Karpas-422 (cell line): ENCODE measurements around the gene OSGIN1. TPM values are rescaled to one million over a fixed set of nuclear protein-coding genes. Genes with fewer than 3 reads are reported as not detected.

Experiments used
- DNase-seq: peaks from one replicate; pipeline ENCODE4 v3.0.0-alpha.2; 2015
- H2AFZ ChIP-seq: fragments of 200-600 bp; sonication (generic); 2 replicates; pipeline ENCODE4 v1.6.1; 2014; ENCODE audit warnings: antibody characterized with exemption, low read length, mixed read lengths
- H3K27ac ChIP-seq: fragments of 200-600 bp; sonication (generic); 2 replicates; pipeline ENCODE4 v1.5.1; 2014; ENCODE audit warnings: mild to moderate bottlenecking, low read length, moderate library complexity
- H3K27me3 ChIP-seq: fragments of 200-600 bp; sonication (generic); 2 replicates; pipeline ENCODE4 v1.6.1; 2014; ENCODE audit warnings: low read length, mixed read lengths
- H3K36me3 ChIP-seq: fragments of 200-600 bp; sonication (generic); 2 replicates; pipeline ENCODE4 v1.6.1; 2014; ENCODE audit warnings: low read length, mixed read lengths; ENCODE audit not compliant: insufficient read depth
- H3K4me1 ChIP-seq: fragments of 200-600 bp; sonication (generic); 2 replicates; pipeline ENCODE4 v1.6.1; 2014; ENCODE audit warnings: mild to moderate bottlenecking, low read length, mixed read lengths
- H3K4me2 ChIP-seq: fragments of 200-600 bp; sonication (generic); 2 replicates; pipeline ENCODE4 v1.6.1; 2014; ENCODE audit warnings: low read length, low read depth, mild to moderate bottlenecking; ENCODE audit not compliant: poor library complexity, severe bottlenecking
- H3K4me3 ChIP-seq: fragments of 200-600 bp; sonication (generic); 2 replicates; pipeline ENCODE4 v1.5.1; 2014; ENCODE audit warnings: mild to moderate bottlenecking, antibody characterized with exemption, low read length, mixed read lengths
- H3K79me2 ChIP-seq: fragments of 200-600 bp; sonication (generic); 2 replicates; pipeline ENCODE4 v1.6.1; 2014; ENCODE audit warnings: mild to moderate bottlenecking, low read length, mixed read lengths
- H3K9ac ChIP-seq: fragments of 200-600 bp; sonication (generic); 2 replicates; pipeline ENCODE4 v1.6.0; 2014; ENCODE audit warnings: low read length
- H3K9me2 ChIP-seq: fragments of 200-600 bp; sonication (generic), shearing (Covaris generic); replicated peaks from 2 replicates; pipeline ENCODE4 v1.6.0; 2014; ENCODE audit warnings: mild to moderate bottlenecking, low read length, moderate library complexity; ENCODE audit not compliant: insufficient read depth
- H3K9me3 ChIP-seq: fragments of 300-700, 200-600 bp; sonication (generic); 2 replicates; pipeline ENCODE4 v1.6.1; 2014; ENCODE audit warnings: low read length, mixed read lengths
- H4K20me1 ChIP-seq: fragments of 200-600 bp; sonication (generic); 2 replicates; pipeline ENCODE4 v1.6.1; 2014; ENCODE audit warnings: mild to moderate bottlenecking, antibody characterized with exemption, low read length, low read depth; ENCODE audit not compliant: insufficient read depth
- total RNA-seq: library from RNA; depleted of rRNA; stranded (reverse); fragments of >200 nt; shearing (Covaris generic); gene quantifications from 2 replicates; pipeline ENCODE4 v1.2.3, GENCODE V29; 2014; ENCODE audit warnings: low replicate concordance

OSGIN1 gene
- total RNA-seq, 1 experiment from 2014 or later, result not detected

GRCh38 chr16:83973077-83973476 lies 20.0 kb downstream of the OSGIN1 start:
- no peaks in the 10 kb centered on the region for H4K20me1 ChIP-seq
- H3K27ac ChIP-seq, result no peak overlapping the region
- no peaks in the 10 kb centered on the region for H3K9me3 ChIP-seq
- no peaks in the 10 kb centered on the region for H3K27me3 ChIP-seq
- H3K4me2 ChIP-seq, result no peak overlapping the region
- DNase-seq, result no peak
- H2AFZ ChIP-seq, result no peak overlapping the region
- no peaks in the 10 kb centered on the region for H3K9me2 ChIP-seq
- H3K36me3 ChIP-seq, result no peaks in the 10 kb centered on the region
- no peak overlapping the region for H3K4me3 ChIP-seq
- no peaks in the 10 kb centered on the region for H3K4me1 ChIP-seq
- no peak overlapping the region for H3K9ac ChIP-seq
- no peaks in the 10 kb centered on the region for H3K79me2 ChIP-seq

- Histone ChIP-seq H3K4me1 (no peaks in the 10 kb centered on the region), H3K36me3 (no peaks in the 10 kb centered on the region), H2AFZ (no peak overlapping the region), H3K27ac (no peak overlapping the region), H3K27me3 (no peaks in the 10 kb centered on the region), H3K4me2 (no peak overlapping the region), H3K4me3 (no peak overlapping the region), H3K9ac (no peak overlapping the region), H3K9me3 (no peaks in the 10 kb centered on the region), H4K20me1 (no peaks in the 10 kb centered on the region), H3K9me2 (no peaks in the 10 kb centered on the region), H3K79me2 (no peaks in the 10 kb centered on the region)
- DNase-seq, result no peak
These were observed 20.7 kb downstream of the OSGIN1 start for GRCh38 chr16:83973581-83974385.

GRCh38 chr16:83974475-83974874 lies 21.4 kb downstream of the OSGIN1 start:
- Histone ChIP-seq H3K27ac (no peak overlapping the region), H3K4me3 (no peak overlapping the region), H3K27me3 (no peaks in the 10 kb centered on the region), H3K9me3 (no peaks in the 10 kb centered on the region), H3K79me2 (no peaks in the 10 kb centered on the region), H3K36me3 (no peaks in the 10 kb centered on the region), H3K4me2 (no peak overlapping the region), H4K20me1 (no peaks in the 10 kb centered on the region), H3K4me1 (no peaks in the 10 kb centered on the region), H3K9ac (no peak overlapping the region), H3K9me2 (no peaks in the 10 kb centered on the region), H2AFZ (no peak overlapping the region)
- no peak for DNase-seq

- Histone ChIP-seq H3K27me3 (no peaks in the 10 kb centered on the region), H3K4me1 (no peaks in the 10 kb centered on the region), H3K4me3 (no peak overlapping the region), H3K36me3 (no peaks in the 10 kb centered on the region), H3K9me2 (no peaks in the 10 kb centered on the region), H3K4me2 (no peak overlapping the region), H3K79me2 (no peaks in the 10 kb centered on the region), H3K9ac (no peak overlapping the region), H4K20me1 (no peaks in the 10 kb centered on the region), H2AFZ (no peak overlapping the region), H3K9me3 (no peaks in the 10 kb centered on the region), H3K27ac (no peak overlapping the region)
- no peak for DNase-seq
These were observed 22.7 kb downstream of the OSGIN1 start for GRCh38 chr16:83975590-83976260.

- Histone ChIP-seq H3K9me2 (no peaks in the 10 kb centered on the region), H3K79me2 (no peaks in the 10 kb centered on the region), H3K36me3 (no peaks in the 10 kb centered on the region), H3K27me3 (no peaks in the 10 kb centered on the region), H4K20me1 (no peaks in the 10 kb centered on the region), H3K4me1 (no peaks in the 10 kb centered on the region), H3K9me3 (no peaks in the 10 kb centered on the region), H3K9ac (no peak overlapping the region), H3K4me2 (no peak overlapping the region), H2AFZ (no peak overlapping the region), H3K27ac (no peak overlapping the region), H3K4me3 (no peak overlapping the region)
- DNase-seq, result no peak
These were observed 24.2 kb downstream of the OSGIN1 start for GRCh38 chr16:83977056-83977815.

- no peak overlapping the region for H3K4me2 ChIP-seq
- no peaks in the 10 kb centered on the region for H3K36me3 ChIP-seq
- H3K9me2 ChIP-seq, result no peaks in the 10 kb centered on the region
- H3K9ac ChIP-seq, result no peak overlapping the region
- no peaks in the 10 kb centered on the region for H3K9me3 ChIP-seq
- no peaks in the 10 kb centered on the region for H3K79me2 ChIP-seq
- no peak overlapping the region for H2AFZ ChIP-seq
- H3K27me3 ChIP-seq, result no peaks in the 10 kb centered on the region
- H4K20me1 ChIP-seq, result no peaks in the 10 kb centered on the region
- H3K4me1 ChIP-seq, result no peaks in the 10 kb centered on the region
- H3K27ac ChIP-seq, result no peak overlapping the region
- H3K4me3 ChIP-seq, result no peak overlapping the region
- DNase-seq, result no peak
These were observed 25.4 kb downstream of the OSGIN1 start for GRCh38 chr16:83978401-83978904.

- Histone ChIP-seq H3K4me2 (no peak overlapping the region), H3K36me3 (no peaks in the 10 kb centered on the region), H3K27me3 (no peaks in the 10 kb centered on the region), H2AFZ (no peak overlapping the region), H3K4me1 (no peaks in the 10 kb centered on the region), H3K9ac (no peak overlapping the region), H3K4me3 (no peak overlapping the region), H3K27ac (no peak overlapping the region), H3K9me3 (no peaks in the 10 kb centered on the region), H3K79me2 (no peaks in the 10 kb centered on the region), H3K9me2 (no peaks in the 10 kb centered on the region), H4K20me1 (no peaks in the 10 kb centered on the region)
- DNase-seq, result no peak
These were observed 26.4 kb downstream of the OSGIN1 start for GRCh38 chr16:83979441-83979840.

GRCh38 chr16:83980794-83981193 lies 27.8 kb downstream of the OSGIN1 start:
- no peaks in the 10 kb centered on the region for H3K36me3 ChIP-seq
- no peak overlapping the region for H3K4me3 ChIP-seq
- no peak overlapping the region for H3K9ac ChIP-seq
- no peak overlapping the region for H2AFZ ChIP-seq
- H3K79me2 ChIP-seq, result no peaks in the 10 kb centered on the region
- no peaks in the 10 kb centered on the region for H4K20me1 ChIP-seq
- H3K9me3 ChIP-seq, result no peaks in the 10 kb centered on the region
- no peak overlapping the region for H3K27ac ChIP-seq
- H3K9me2 ChIP-seq, result no peaks in the 10 kb centered on the region
- no peak for DNase-seq
- no peaks in the 10 kb centered on the region for H3K4me1 ChIP-seq
- H3K4me2 ChIP-seq, result no peak overlapping the region
- no peaks in the 10 kb centered on the region for H3K27me3 ChIP-seq
